Measurements from ENCODE around the gene NPFFR1.

GRCh38 chr10:70266701-70267100, 17.1 kb downstream of the NPFFR1 start:
- TF ChIP-seq POLR2AphosphoS5 (IDR thresholded peaks at IDR 0.05; ENCODE audit: low read depth, low read length), result no peak
- no peak for TF ChIP-seq REST (IDR thresholded peaks at IDR 0.05; ENCODE audit: insufficient read depth in 1 of 2, low read depth in 2 of 2, low read length in 2 of 2)
- no peak for TF ChIP-seq SIN3A (IDR thresholded peaks at IDR 0.05; ENCODE audit: borderline replicate concordance, insufficient read depth, low read length)
- no peak for TF ChIP-seq TAF1 (IDR thresholded peaks at IDR 0.05; ENCODE audit: borderline replicate concordance, insufficient read depth, low read length)
- TF ChIP-seq FOXP2 (optimal IDR thresholded peaks at IDR 0.05; ENCODE audit: borderline replicate concordance, extremely low read depth, extremely low read length, insufficient read depth), result no peak
